HepG2 (cell line): ENCODE data around the gene COX7A2L. TPM values are rescaled to one million over a fixed set of nuclear protein-coding genes. Genes with fewer than 3 reads are reported as not detected.

Experiments used
- ATAC-seq: fragments of 200-7000 bp; cut with Tn5 transposase; 3 replicates; pipeline ENCODE4 v1.9.1; 2020; ENCODE audit warnings: mild to moderate bottlenecking, moderate library complexity
- BruUV-seq: library from RNA; stranded (reverse); fragments of 400-500 nt; replicated peaks from 2 replicates; lab custom pipeline; 2021; lab: Mats Ljungman, UMichigan
- CTCF ChIA-PET: fragments of 300-600 bp; formaldehyde crosslinking; extraction: SDS; loops from one replicate; lab custom pipeline; 2021; ENCODE audit warnings: low total read pairs, inconsistent platforms, low intra/inter-chr PET ratio; lab: Yijun Ruan, JAX
- POLR2A ChIA-PET: fragments of 350-600 bp; sonication (Branson Sonifier 250); formaldehyde crosslinking; loops from one replicate; lab custom pipeline; 2020; ENCODE audit warnings: antibody characterized with exemption, inconsistent platforms; lab: Yijun Ruan, JAX
- DNase-seq: peaks from one replicate; pipeline ENCODE4 v3.0.0-alpha.2; 2015; ENCODE audit warnings: low spot score
- FAIRE-seq: peaks from 3 replicates; lab custom pipeline; 2011; peaks lifted over from hg19 to GRCh38; lab: Jason Lieb, UNC
- H2AFZ ChIP-seq: one replicate; pipeline ENCODE4 v1.6.1; 2011; ENCODE audit warnings: low read length, inconsistent platforms
- H3K27ac ChIP-seq: fragments of 300-600 bp; 3 replicates; pipeline ENCODE4 v1.8.0; 2011; ENCODE audit warnings: mixed run types, mild to moderate bottlenecking, mixed read lengths, low read length, inconsistent platforms; ENCODE audit not compliant: insufficient read depth; ENCODE audit errors: extremely low read length
- H3K27me3 ChIP-seq, 2 experiments: fragments of 200-600 bp in 1 of 2; 2 replicates in 1 of 2; 3 replicates in 1 of 2; pipeline versions ENCODE4 v1.6.0 to v1.8.0; 2011; ENCODE audit warnings: low read length in 2 of 2, mild to moderate bottlenecking in 2 of 2, moderate library complexity in 2 of 2, inconsistent platforms in 1 of 2; ENCODE audit not compliant: insufficient read depth in 2 of 2, control insufficient read depth in 1 of 2
- H3K36me3 ChIP-seq, 2 experiments: fragments of 200-600 bp in 1 of 2; replicated peaks in 1 of 2; 2 replicates in 1 of 2; 3 replicates in 1 of 2; pipeline versions ENCODE4 v1.5.1 to v1.8.0; 2011; ENCODE audit warnings: low read length in 2 of 2, inconsistent platforms in 1 of 2; ENCODE audit not compliant: insufficient read depth in 2 of 2, control insufficient read depth in 1 of 2
- H3K4me1 ChIP-seq: 2 replicates; pipeline ENCODE4 v1.5.1; 2012; ENCODE audit warnings: low read length, inconsistent platforms; ENCODE audit not compliant: insufficient read depth
- H3K4me2 ChIP-seq: 2 replicates; pipeline ENCODE4 v1.6.0; 2011; ENCODE audit warnings: low read depth, low read length, inconsistent platforms
- H3K4me3 ChIP-seq, 3 experiments: fragments of 200-600 bp in 1 of 3; sonication (generic), shearing (Covaris generic) in 1 of 3; replicated peaks in 1 of 3; 2 replicates each; pipeline ENCODE4 v1.5.1; 2011 to 2016; ENCODE audit warnings: low read length in 3 of 3, inconsistent platforms in 2 of 3, low read depth in 2 of 3, mild to moderate bottlenecking in 2 of 3, control low read depth in 1 of 3, mixed read lengths in 1 of 3; ENCODE audit not compliant: insufficient read depth in 1 of 3
- H3K79me2 ChIP-seq: one replicate; pipeline ENCODE4 v1.6.1; 2011; ENCODE audit warnings: low read length, inconsistent platforms; ENCODE audit not compliant: insufficient read depth
- H3K9ac ChIP-seq: 2 replicates; pipeline ENCODE4 v1.6.0; 2011; ENCODE audit warnings: mild to moderate bottlenecking, low read depth, low read length, inconsistent platforms; ENCODE audit not compliant: insufficient read depth
- H3K9me3 ChIP-seq: 2 replicates; pipeline ENCODE4 v1.5.1; 2012; ENCODE audit warnings: mild to moderate bottlenecking, low read length
- H4K20me1 ChIP-seq: 2 replicates; pipeline ENCODE4 v1.6.0; 2011; ENCODE audit warnings: inconsistent platforms, mild to moderate bottlenecking, low read length, moderate library complexity; ENCODE audit not compliant: insufficient read depth
- ARNT ChIP-seq: fragments of 450-650 bp; IDR thresholded peaks from 2 replicates; pipeline ENCODE4 v1.6.1; 2017
- EP300 ChIP-seq, 3 experiments: sonication (generic) in 1 of 3; formaldehyde crosslinking in 1 of 3; IDR thresholded peaks; 2 replicates each; pipeline versions ENCODE4 v1.5.1 to v1.6.1; 2011 to 2020; ENCODE audit warnings: low read depth in 2 of 3, low read length in 2 of 3, borderline replicate concordance in 1 of 3, improper control_type of control experiment in 1 of 3, mild to moderate bottlenecking in 1 of 3, missing genetic modification reagents in 1 of 3, moderate library complexity in 1 of 3
- FOXK2 ChIP-seq: fragments of 450-650 bp; IDR thresholded peaks from 2 replicates; pipeline ENCODE4 v1.6.1; 2016
- GATAD2A ChIP-seq: IDR thresholded peaks from 2 replicates; pipeline ENCODE4 v1.6.1; 2016
- MAFG ChIP-seq: sonication (generic); formaldehyde crosslinking; IDR thresholded peaks from 2 replicates; pipeline ENCODE4 v1.5.1; 2020; ENCODE audit warnings: mild to moderate bottlenecking, missing genetic modification reagents
- MED1 ChIP-seq: sonication (generic); formaldehyde crosslinking; IDR thresholded peaks from 2 replicates; pipeline ENCODE4 v1.4.0; 2020; ENCODE audit warnings: missing genetic modification reagents
- NFRKB ChIP-seq: fragments of 450-650 bp; IDR thresholded peaks from 2 replicates; pipeline ENCODE4 v1.6.1; 2017
- POLR2AphosphoS5 ChIP-seq: IDR thresholded peaks from 2 replicates; pipeline ENCODE4 v1.6.1; 2012; ENCODE audit warnings: low read depth, low read length
- RNF2 ChIP-seq: fragments of 450-650 bp; conservative IDR thresholded peaks from 2 replicates; pipeline ENCODE4 v1.6.1; 2016; ENCODE audit warnings: low read depth
- SAP130 ChIP-seq: IDR thresholded peaks from 2 replicates; pipeline ENCODE4 v1.6.1; 2016; ENCODE audit warnings: low read depth
- SOX13 ChIP-seq, 3 experiments: fragments of 450-650 bp in 1 of 3; sonication (generic) in 1 of 3; formaldehyde crosslinking in 1 of 3; IDR thresholded peaks in 2 of 3; conservative IDR thresholded peaks in 1 of 3; 2 replicates each; pipeline versions ENCODE4 v1.5.0 to v1.6.1; 2016 to 2020; ENCODE audit warnings: antibody characterized with exemption in 1 of 3, mild to moderate bottlenecking in 1 of 3, missing compliant biosample characterization in 1 of 3, missing genetic modification reagents in 1 of 3, moderate library complexity in 1 of 3
- ZNF460 ChIP-seq: sonication (generic); formaldehyde crosslinking; IDR thresholded peaks from 2 replicates; pipeline ENCODE4 v1.5.1; 2020; ENCODE audit warnings: missing genetic modification reagents, mild to moderate bottlenecking, borderline replicate concordance
- ZNF567 ChIP-seq: sonication (generic); formaldehyde crosslinking; IDR thresholded peaks from 2 replicates; pipeline ENCODE4 v1.8.1; 2023; ENCODE audit warnings: mild to moderate bottlenecking, missing genetic modification reagents, borderline replicate concordance
- ZNF780A ChIP-seq: sonication (generic); formaldehyde crosslinking; IDR thresholded peaks from 2 replicates; pipeline ENCODE4 v1.8.0; 2022; ENCODE audit warnings: mild to moderate bottlenecking, missing genetic modification reagents, moderate library complexity
- ZSCAN25 ChIP-seq: sonication (generic); formaldehyde crosslinking; IDR thresholded peaks from 2 replicates; pipeline ENCODE4 v1.8.0; 2022; ENCODE audit warnings: mild to moderate bottlenecking, missing genetic modification reagents
- ZSCAN9 ChIP-seq: IDR thresholded peaks from 2 replicates; pipeline ENCODE4 v1.6.1; 2016; ENCODE audit warnings: borderline replicate concordance
- WGBS: methylation state at CpG from one replicate; pipeline ENCODE4 v1.1.6; 2017; ENCODE audit warnings: low lambda C conversion rate; 5-methylcytosine and 5-hydroxymethylcytosine counted together
- in situ Hi-C: cut with HindIII; loops from 2 replicates; pipeline ENCODE4 v1.10.0; 2017; ENCODE audit warnings: low pct_unique_long_range_greater_than_20kb; ENCODE audit not compliant: extremely low pct_ligation_motif_present
- intact Hi-C: fragments of 100-400 bp; cut with micrococcal nuclease; formaldehyde crosslinking; loops from one replicate; pipeline ENCODE4 v1.10.0; 2022; ENCODE audit not compliant: unreplicated experiment
- polyA plus RNA-seq, 8 experiments: library from polyadenylated mRNA; depleted of rRNA in 3 of 8; stranded (reverse) in 7 of 8; unstranded in 1 of 8; fragments of >200 nt; fragmentation: Illumina TruSeq in 4 of 8; extraction: Trizol in 4 of 8; gene quantifications; 2 replicates each; pipeline versions ENCODE4 v1.2.1 to v1.2.3, GENCODE V29; 2011 to 2016; ENCODE audit warnings: low read depth in 4 of 8, missing spikeins in 1 of 8, mixed read lengths in 1 of 8; ENCODE audit not compliant: insufficient read depth in 1 of 8
- total RNA-seq, 5 experiments: library from RNA; depleted of rRNA; stranded (reverse); fragments of >200 nt; fragmentation: Illumina TruSeq; extraction: Trizol; gene quantifications; 2 replicates each; pipeline ENCODE4 v1.2.3, GENCODE V29; 2016; ENCODE audit warnings: low read depth in 1 of 5
- TF ChIP-seq, protein P1 (sequence below): sonication (generic); formaldehyde crosslinking; IDR thresholded peaks from 2 replicates; pipeline ENCODE4 v1.5.0; 2020; ENCODE audit warnings: mild to moderate bottlenecking, missing genetic modification reagents
- TF ChIP-seq, protein P2 (sequence below): sonication (generic); formaldehyde crosslinking; IDR thresholded peaks from 2 replicates; pipeline ENCODE4 v1.5.1; 2020; ENCODE audit warnings: missing genetic modification reagents, mild to moderate bottlenecking, borderline replicate concordance
- TF ChIP-seq, protein P3 (sequence below): sonication (generic); formaldehyde crosslinking; IDR thresholded peaks from 2 replicates; pipeline ENCODE4 v1.4.0; 2020; ENCODE audit warnings: missing genetic modification reagents, borderline replicate concordance

The COX7A2L gene
- total and polyA plus RNA-seq, 2 of the 13 experiments (the other 11 are each of a cell fraction or from before 2014, with no cell fraction given): 155 to 201 TPM

DNA sequence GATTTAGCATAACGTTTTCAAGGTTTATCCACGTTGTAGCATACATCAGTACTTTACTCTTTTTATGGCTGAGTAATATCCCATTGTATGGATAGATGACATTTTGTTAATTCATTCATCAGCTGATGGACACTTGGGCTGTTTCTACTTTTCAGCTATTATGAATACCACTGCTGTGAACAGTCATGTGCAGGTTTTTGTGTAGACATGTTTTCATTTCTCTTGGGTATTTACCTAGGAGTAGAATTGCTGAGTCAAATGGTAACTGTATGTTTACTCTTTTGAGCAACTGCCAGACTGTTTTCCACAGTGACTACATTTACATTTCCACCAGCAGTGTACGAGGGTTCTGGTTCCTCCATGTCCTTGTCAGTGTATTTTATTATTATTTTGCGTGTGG, 33.9 kb downstream of the COX7A2L start:
- ChIA-PET POLR2A (interaction anchor here (1.4 kb wide), 1 partner anchor 33 kb away, joined by 3 read pairs; no protein-coding TSS in a partner anchor), CTCF (no interaction called here)
- no peak overlapping the region for H2AFZ ChIP-seq
- H3K4me1 ChIP-seq: peaks cover 50% of the 10 kb centered on the region
- 75% methylated on average over 4 of the region's 4 CpGs for WGBS
- no peaks in the 10 kb centered on the region for H3K9me3 ChIP-seq
- H3K27ac ChIP-seq: peak overlapping the region; percentile 19
- FAIRE-seq (no peak), ATAC-seq (peak; percentile 30), DNase-seq (peak; percentile 72)
- H3K27me3 ChIP-seq: no peaks in the 10 kb centered on the region
- no peak overlapping the region for H3K4me2 ChIP-seq
- peaks cover 29 to 93% of the 10 kb centered on the region in 2 experiments for H3K36me3 ChIP-seq
- no TSS peak for BruUV-seq
- no peak overlapping the region for H3K9ac ChIP-seq
- no peaks in the 10 kb centered on the region for H3K79me2 ChIP-seq
- in situ Hi-C loops: no loop called here
- peaks cover 65% of the 10 kb centered on the region for H4K20me1 ChIP-seq
- intact Hi-C loops: loop anchor here (5.0 kb wide), 1 partner anchor 235 kb away; no protein-coding TSS in a partner anchor
- H3K4me3 ChIP-seq: no peak overlapping the region
- TF ChIP-seq ZNF567 (CRISPR knock-in tag) (no peak), ZNF780A (CRISPR knock-in tag) (no peak), ZSCAN25 (no peak), MED1 (CRISPR knock-in tag) (peak; percentile 38), EP300 (IDR thresholded peaks at IDR 0.05; ENCODE audit: low read depth in 2 of 2, low read length in 2 of 2) (peak in 1 of 2 experiments; percentile 34; a peak in 1 of 4 replicates), EP300 (CRISPR knock-in tag; IDR thresholded peaks at IDR 0.05; ENCODE audit: borderline replicate concordance) (no peak), MAFG (0 out of 2 replicates have a peak, but pooled peaks have one; percentile 43), RNF2 (no peak), SAP130 (CRISPR knock-in tag) (peak; percentile 67), SOX13 (IDR thresholded peaks at IDR 0.05) (no peak), SOX13 (CRISPR knock-in tag; conservative IDR thresholded peaks at IDR 0.05 in 1 of 2, IDR thresholded peaks at IDR 0.05 in 1 of 2) (peak in 1 of 2 experiments; percentile 47; a peak in 1 of 4 replicates), NFRKB (no peak), POLR2AphosphoS5 (0 out of 2 replicates have a peak, but pooled peaks have one; percentile 21), ZNF460 (CRISPR knock-in tag) (no peak), FOXK2 (peak; percentile 76; the same call in 1 of the 2 replicates), ARNT (no peak), ZSCAN9 (CRISPR knock-in tag) (no peak), GATAD2A (CRISPR knock-in tag) (peak; percentile 84)
- TF ChIP-seq, protein P1, sequence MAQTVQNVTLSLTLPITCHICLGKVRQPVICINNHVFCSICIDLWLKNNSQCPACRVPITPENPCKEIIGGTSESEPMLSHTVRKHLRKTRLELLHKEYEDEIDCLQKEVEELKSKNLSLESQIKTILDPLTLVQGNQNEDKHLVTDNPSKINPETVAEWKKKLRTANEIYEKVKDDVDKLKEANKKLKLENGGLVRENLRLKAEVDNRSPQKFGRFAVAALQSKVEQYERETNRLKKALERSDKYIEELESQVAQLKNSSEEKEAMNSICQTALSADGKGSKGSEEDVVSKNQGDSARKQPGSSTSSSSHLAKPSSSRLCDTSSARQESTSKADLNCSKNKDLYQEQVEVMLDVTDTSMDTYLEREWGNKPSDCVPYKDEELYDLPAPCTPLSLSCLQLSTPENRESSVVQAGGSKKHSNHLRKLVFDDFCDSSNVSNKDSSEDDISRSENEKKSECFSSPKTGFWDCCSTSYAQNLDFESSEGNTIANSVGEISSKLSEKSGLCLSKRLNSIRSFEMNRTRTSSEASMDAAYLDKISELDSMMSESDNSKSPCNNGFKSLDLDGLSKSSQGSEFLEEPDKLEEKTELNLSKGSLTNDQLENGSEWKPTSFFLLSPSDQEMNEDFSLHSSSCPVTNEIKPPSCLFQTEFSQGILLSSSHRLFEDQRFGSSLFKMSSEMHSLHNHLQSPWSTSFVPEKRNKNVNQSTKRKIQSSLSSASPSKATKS (CRISPR knock-in tag): 0 out of 2 replicates have a peak, but pooled peaks have one; percentile 26
- TF ChIP-seq, protein P2, sequence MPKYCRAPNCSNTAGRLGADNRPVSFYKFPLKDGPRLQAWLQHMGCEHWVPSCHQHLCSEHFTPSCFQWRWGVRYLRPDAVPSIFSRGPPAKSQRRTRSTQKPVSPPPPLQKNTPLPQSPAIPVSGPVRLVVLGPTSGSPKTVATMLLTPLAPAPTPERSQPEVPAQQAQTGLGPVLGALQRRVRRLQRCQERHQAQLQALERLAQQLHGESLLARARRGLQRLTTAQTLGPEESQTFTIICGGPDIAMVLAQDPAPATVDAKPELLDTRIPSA (CRISPR knock-in tag): no peak
- TF ChIP-seq, protein P3, sequence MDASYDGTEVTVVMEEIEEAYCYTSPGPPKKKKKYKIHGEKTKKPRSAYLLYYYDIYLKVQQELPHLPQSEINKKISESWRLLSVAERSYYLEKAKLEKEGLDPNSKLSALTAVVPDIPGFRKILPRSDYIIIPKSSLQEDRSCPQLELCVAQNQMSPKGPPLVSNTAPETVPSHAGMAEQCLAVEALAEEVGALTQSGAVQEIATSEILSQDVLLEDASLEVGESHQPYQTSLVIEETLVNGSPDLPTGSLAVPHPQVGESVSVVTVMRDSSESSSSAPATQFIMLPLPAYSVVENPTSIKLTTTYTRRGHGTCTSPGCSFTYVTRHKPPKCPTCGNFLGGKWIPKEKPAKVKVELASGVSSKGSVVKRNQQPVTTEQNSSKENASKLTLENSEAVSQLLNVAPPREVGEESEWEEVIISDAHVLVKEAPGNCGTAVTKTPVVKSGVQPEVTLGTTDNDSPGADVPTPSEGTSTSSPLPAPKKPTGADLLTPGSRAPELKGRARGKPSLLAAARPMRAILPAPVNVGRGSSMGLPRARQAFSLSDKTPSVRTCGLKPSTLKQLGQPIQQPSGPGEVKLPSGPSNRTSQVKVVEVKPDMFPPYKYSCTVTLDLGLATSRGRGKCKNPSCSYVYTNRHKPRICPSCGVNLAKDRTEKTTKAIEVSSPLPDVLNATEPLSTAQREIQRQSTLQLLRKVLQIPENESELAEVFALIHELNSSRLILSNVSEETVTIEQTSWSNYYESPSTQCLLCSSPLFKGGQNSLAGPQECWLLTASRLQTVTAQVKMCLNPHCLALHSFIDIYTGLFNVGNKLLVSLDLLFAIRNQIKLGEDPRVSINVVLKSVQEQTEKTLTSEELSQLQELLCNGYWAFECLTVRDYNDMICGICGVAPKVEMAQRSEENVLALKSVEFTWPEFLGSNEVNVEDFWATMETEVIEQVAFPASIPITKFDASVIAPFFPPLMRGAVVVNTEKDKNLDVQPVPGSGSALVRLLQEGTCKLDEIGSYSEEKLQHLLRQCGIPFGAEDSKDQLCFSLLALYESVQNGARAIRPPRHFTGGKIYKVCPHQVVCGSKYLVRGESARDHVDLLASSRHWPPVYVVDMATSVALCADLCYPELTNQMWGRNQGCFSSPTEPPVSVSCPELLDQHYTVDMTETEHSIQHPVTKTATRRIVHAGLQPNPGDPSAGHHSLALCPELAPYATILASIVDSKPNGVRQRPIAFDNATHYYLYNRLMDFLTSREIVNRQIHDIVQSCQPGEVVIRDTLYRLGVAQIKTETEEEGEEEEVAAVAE (CRISPR knock-in tag): 0 out of 2 replicates have a peak, but pooled peaks have one; percentile 28
